Fibroblast of skin of right quadriceps (primary cell): ENCODE results near the gene PRXL2A.
"Not testable (repeated sequence)": the region's sequence is repeated elsewhere in the genome, so short reads cannot be mapped to it uniquely, and the experiment has no call there.

Source experiments
- DNase-seq: peaks from one replicate; pipeline ENCODE4 v3.0.0-alpha.2; 2013

PRXL2A gene

GRCh38 chr10:80411681-80412220, 3.4 kb downstream of the PRXL2A start:
- DNase-seq, result no peak

- DNase-seq, result no peak
Observed at GRCh38 chr10:80412486-80412885, 4.1 kb downstream of the PRXL2A start.

DNA sequence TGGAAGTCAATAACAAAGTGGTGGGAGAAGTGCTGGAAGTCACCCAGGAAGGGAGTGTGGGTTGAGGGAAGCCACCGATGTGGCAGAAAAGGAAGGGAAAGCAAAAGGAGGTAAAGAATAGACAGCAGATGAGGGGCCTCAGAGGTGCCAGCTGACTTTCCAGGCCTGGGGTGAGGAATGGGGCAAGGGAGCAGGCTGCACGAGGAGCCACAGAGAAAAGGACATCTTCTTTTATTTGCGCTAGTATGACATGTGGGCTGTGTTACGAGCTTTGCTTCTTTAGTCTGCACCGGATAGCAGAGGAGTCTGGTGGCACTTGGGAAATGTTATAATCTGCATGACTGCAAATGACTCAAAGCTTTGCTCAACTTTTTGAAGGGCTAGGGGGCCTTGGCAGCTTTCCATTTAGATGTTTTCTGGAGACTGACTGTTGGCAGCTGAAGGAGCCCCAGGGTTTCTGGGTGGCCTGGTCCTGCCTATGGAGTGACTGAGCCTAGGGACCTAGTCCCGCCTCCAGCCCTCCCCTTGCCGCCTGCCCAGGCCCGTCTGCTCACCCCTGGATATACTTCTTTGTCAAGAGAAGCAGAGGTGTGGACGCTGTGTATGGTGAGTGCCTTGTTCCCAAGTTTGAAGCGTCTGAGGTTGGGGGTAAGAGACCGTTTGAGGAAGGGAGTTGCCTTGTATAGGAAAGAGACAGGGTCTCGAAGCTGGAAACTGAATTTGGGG, 5.1 kb downstream of the PRXL2A start:
- peak; percentile 88 for DNase-seq

DNA sequence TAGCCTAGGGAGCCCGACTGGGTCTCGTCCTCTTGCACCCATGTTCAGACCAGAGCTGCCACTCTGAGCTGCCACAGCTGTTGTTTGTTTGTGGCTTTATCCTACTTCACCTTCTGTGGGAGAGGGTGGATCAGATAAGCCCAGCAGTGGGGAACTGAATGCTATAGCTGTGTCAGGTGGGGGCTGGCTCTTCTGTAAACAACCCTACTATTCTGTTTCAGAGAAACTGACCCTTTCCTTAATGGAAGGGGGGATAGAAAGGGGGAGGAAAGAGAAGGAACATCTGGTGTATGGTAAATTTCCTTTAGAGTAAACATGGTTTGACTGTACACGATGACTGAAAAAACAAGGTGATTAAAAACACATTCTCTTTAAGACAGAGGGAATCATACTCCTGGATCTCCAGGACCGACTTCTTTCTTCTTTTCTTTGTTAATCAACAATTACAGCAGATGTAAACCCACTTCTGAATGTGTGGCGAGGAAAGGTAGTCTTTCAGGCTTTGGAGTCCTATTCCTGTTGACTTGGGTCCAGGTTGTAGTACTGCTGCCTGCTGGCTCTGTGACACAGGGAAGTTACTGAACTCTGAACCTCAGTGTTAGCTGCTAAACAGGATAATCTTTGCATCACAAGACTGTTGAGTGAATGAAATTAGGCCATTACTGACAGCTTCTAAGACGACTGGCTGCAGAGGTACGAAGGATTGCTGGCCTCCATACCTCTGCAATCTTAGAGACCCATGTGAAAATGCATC, 6.0 kb downstream of the PRXL2A start:
- DNase-seq, result no peak

GRCh38 chr10:80415734-80416478, 7.6 kb downstream of the PRXL2A start:
- DNase-seq, result no peak

DNA sequence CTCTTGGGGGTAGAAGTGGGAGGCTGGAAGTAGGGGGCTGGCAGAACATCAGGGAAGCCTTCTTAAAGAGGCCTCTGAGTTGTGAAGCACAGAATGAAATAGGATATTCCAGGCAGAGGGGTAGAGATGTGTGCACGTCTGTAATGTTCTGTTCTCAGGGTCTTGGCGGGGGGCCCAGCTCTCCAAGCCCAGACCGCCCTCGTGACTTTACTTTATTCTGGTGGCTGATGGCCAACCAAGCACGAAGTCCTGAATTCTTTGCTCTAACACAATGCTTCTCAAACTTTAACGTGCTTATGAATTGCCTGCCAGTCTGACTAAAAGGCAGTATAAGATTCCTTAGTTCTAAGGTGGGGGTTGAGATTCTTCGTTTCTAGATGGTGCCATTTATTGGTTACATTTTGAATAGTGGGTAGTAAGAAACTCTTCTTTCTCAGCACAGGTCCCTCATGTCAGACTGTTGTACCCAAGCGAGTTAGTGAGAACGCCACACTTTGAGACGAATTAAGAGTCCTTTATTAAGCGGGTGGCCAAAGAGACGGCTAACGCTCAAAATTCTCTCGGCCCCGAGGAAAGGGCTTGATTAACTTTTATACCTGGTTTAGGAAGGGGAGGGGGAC, 8.2 kb downstream of the PRXL2A start:
- DNase-seq, result peak; percentile 57

GRCh38 chr10:80417256-80417655, 8.9 kb downstream of the PRXL2A start:
- not testable (repeated sequence) for DNase-seq

- no peak for DNase-seq
Observed at GRCh38 chr10:80421050-80421706, 12.8 kb downstream of the PRXL2A start.

GRCh38 chr10:80421707-80422536, 13.6 kb downstream of the PRXL2A start:
- DNase-seq, result no peak

- DNase-seq, result no peak
Observed at GRCh38 chr10:80425901-80426300, 17.6 kb downstream of the PRXL2A start.

DNA sequence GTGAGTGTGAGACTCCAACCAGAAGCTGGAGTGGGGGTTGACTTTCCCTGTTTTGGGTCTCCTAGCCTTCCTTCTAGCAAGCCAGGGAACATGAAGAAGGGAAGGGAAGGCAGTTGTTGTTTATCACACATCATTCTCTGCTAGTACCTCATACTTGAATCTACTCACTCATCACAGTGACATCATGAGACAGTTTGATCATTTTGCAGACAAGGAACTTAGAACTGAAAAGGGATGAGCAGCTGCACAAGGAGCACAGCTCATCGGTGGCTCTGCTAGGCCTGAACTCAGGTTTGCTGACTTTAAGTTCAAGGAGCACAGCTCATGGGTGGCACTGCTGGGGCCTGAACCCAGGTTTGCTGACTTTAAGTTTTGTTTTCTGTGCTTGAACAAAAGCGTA, 19.2 kb downstream of the PRXL2A start:
- no peak for DNase-seq

GRCh38 chr10:80429521-80429973, 21.2 kb downstream of the PRXL2A start:
- DNase-seq, result no peak

DNA sequence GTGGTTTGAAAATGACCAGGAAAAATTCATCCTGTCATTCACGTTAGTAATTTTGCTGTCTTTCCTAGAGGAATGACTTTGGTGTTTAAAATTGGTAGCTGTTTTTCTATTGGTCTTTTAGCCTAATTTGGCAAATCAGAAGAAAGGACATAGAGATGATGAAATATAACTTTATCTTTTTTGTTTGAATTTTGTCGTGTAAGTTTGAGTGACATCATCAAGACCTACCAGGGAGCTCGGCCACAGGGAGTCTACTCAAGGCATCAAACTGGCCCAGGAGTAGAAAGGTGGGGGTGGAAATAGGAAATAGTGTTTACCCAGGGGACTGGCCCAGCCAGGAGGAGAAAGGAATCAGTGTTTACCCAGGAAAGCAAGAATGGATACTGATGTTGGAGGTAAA, 24.8 kb downstream of the PRXL2A start:
- DNase-seq, result no peak

- DNase-seq, result no peak
Observed at GRCh38 chr10:80436446-80437098, 28.2 kb downstream of the PRXL2A start.

DNA sequence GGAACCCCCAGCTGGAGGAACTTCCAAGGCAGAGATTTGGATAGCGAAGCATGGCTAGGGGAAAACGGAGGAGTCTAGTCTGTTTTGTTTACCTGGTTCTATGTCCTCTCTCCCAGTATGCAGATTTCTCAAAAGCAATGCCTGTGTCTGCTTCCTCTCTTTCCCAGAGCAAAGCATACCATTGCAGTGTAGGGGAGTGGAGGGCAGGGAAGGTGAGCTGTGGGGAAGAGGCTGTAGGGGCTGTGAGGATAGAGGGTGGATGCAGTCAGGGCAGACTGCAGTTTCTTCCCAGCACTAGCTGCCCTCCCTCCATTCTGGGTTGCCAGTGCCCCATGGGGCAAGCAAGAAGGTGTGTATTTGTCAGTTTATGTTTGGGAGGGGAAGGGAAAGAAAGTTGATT, 28.9 kb downstream of the PRXL2A start:
- DNase-seq, result no peak

DNA sequence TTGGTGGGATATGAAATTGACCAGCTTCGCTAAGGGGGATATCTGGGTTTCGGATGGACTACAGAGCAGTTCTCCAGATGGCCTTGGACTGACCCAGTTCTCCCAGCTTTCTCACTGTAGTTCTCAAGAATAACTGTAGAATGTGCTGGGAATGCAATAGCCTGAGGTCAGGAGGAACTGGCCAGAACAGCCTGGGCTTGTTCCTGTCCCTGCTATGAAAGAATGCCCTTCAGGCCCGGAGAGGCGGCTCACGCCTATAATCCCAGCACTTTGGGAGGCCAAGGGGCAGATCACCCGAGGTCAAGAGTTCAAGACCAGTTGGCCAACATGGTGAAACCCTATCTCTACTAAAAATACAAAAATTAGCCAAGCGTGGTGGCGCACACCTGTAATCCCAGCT, 33.5 kb downstream of the PRXL2A start:
- no peak for DNase-seq

DNA sequence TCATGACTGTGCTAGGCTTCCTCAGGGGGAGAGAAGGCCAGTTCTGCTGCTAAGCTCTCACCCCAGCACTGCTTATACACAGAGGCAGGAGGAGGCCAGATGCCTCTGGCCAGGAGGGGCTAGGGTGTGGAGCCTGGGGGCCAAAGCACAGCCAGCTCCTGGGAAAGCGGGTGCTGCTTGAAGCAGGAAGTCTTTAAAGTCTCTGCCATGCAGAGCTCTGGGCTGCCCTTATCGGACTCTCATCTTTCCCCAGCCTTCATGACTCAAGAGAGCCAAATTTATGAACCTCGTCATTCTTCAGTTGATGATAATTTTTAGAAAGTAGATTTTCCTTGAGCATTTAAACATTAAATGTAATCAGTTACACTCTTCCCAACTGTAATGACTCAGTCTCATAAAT, 34.5 kb downstream of the PRXL2A start:
- no peak for DNase-seq

DNA sequence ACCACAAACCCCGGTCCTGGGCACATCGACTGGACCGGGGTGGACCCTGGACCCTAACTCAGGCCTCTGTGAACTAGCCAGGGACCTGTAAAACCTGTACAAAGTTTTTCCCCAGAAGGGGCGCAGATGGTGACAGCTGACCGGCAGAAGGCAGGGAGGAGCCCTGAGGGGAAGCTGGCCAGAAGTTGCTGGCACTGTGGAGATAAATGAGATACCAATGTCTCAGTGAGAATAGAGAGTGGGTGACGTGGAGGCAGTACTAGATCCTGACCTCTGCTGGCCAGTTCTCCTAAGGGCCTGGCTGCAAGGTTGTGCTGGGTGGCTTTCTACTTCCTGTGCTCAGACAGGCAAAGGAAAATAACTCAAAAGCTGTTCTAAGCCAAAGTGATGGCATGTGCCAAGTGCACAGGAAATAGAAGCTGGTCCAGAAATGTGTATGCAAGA, 35.2 kb downstream of the PRXL2A start:
- DNase-seq, result no peak

DNA sequence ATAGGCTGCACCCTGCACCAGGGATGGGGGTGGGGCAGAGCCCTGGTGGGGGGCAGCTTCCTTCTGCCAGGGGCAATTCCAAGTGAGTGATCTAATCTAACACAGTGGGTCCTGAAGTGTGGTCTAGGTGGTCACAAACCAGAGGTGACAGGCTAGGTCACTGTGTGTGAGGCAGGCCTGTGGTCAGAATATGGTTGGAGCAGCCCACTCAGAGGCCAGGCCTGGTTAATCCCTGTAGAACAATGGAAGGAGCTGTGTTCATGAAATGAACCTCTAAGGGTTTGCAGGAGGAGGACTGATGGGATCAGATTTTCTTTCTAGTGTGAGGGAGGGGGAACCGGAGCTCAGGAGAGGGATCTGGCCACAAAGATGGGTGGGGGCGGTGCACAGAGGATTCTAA, 35.8 kb downstream of the PRXL2A start:
- DNase-seq, result no peak

DNA sequence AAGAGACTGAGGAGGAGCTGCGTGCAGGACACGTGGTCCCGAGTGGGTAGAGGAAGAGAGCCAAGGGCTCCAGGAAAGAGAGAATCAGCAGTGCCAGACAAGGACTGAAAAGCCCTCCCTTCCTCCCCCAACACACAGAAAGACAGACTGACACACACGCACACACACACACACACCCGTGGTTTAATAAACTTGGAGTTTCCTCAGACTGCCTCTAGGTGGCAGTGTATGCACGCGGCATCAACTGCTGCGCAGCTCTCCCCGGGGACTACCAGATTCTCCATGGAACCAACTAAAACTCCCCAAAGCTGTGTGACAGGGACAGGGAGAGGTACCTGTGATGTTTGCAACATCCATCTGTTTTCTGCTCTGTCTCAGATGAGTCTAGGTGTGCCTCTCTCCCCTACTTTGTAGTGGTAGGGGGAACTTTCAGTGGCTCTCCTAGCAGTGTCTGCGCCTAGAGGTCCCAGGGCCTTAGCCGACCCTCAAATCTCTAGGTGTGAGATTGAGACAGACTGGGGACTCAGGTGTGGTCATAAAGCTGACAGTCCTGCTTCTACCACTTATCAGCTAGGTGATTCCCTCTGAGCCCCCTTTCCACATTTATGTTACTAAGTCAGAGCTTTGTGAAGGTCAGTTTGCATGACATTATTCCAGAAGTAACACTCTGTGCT, 36.4 kb downstream of the PRXL2A start:
- peak; percentile 78 for DNase-seq
